CD4-positive, alpha-beta T cell treated with Interleukin-17A for 4 hours (primary cell): ENCODE results near the gene AIMP1.
"Not testable (repeated sequence)": the region's sequence is repeated elsewhere in the genome, so short reads cannot be mapped to it uniquely, and the experiment has no call there.

ENCODE experiments used
- DNase-seq: peaks from one replicate; pipeline ENCODE4 v3.0.0-alpha.2; 2020; ENCODE audit warnings: mixed read lengths

AIMP1 gene

DNA sequence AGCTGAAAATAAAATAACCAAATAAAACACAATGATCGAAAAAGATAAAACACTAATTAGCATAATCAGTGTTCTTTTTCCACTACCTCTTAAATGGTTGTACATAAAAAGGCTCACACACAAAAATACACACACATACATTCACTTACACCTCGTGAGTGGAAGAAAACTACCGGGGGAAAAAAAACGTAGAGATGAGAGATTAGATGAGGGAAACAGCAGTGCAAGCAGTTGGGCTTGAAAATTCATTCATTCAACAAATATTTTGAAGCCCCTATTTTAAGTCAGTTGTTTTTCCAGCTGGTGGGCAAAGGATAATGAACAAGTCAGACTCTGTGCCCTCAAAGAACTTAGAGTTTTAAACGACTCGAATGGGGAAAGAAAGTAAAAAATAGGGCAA lies 1.4 kb upstream of the AIMP1 start:
- no peak for DNase-seq

GRCh38 chr4:106315476-106315967 lies 828 bp upstream of the AIMP1 start:
- DNase-seq: peak; percentile 38

DNA sequence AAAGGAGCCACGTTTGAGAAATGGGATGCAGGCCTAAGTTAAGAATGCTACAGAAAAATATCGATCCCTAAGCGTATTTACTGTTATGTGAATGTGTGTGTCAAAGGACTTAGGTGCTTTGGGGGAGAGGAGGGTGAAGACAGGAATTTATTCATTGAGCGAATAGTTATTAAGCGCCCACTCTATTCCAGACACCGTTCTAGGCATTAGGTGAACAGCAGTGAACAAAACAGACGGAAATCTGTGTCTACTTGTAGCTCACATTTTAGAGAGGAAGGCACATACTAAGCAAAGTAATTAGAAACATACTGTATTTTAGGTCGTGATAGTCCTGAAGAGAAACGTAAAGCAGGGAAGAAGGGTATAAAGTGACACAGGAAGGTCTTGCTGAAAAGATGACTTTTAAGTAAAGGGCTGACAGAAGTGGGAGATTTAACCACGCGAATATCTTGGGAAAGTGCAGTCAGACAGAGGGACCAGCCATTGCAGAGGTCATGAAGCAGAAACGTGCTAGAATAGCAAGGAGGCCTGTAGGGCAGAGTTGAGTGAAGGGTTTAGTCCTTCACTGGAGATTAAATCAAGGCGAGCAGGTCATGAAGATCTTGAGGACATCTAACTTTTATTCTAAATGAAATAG lies 541 bp downstream of the AIMP1 start:
- no peak for DNase-seq

DNA sequence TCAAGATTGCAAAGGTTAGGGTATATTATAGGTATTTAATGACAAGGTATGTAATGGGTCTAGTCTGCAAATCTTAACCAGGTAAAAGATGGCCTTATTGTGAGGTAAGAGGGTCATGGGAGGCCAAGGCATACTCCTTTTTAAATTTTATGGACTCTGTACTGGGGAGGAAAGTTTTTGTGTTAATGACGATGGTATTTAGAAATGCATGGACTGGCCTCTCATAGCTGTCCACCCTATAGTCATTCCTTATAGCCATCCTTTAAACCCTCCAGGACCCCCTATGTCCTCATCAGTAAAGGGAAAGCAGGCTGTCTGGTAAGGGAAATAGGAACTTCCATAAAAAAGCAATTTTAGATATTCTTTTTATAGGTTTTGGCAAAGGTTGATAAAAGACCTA lies 1.5 kb downstream of the AIMP1 start:
- no peak for DNase-seq

DNA sequence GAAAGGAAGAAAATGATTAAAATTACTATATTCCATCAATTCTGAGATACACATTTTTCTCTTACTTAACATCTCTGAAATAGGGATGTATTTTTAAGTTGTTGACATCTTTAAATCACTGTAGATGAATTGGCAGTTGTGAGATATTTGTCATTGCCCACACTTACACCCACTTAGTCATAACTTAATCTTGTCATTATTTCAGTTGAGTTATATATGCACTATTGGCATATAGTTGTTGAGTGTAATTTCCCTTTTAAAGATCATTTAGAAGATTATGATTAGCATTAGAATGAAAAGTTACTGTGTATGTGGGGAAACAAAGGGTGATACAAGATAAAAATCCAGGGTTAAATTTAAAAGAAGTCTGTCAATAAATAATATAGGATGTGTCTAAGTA lies 2.2 kb downstream of the AIMP1 start:
- no peak for DNase-seq

DNA sequence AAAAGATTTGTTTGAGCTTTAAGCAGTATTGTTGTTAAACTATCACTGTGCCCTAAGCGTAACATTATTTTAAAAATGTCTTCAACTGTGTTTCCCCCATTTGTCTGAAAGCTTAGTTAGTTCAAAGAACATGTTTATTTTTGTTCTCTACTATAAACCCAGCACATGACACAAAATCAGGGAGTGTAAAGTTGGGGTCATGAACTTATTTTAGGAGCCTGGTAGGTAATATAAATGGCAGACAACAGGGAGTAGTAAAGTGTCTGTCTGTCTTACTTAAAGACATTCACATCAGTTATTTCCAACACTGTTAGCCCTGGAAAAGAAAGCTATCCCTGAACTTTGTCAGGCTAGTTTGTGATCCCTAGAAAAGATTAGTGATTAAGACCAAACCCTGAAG lies 3.9 kb downstream of the AIMP1 start:
- no peak for DNase-seq

DNA sequence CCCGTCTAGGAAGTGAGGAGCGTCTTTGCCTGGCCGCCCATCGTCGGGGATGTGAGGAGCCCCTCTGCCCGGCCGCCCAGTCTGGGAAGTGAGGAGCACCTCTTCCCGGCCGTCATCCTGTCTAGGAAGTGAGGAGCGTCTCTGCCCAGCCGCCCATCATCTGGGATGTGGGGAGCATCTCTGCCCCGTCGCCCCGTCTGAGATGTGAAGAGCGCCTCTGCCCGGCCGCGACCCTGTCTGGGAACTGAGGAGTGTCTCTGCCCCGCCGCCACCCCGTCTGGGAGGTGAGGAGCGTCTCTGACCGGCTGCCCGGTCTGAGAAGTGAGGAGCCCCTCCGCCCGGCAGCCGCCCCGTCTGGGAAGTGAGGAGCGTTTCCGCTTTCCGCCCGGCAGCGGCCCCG lies 4.8 kb downstream of the AIMP1 start:
- not testable (repeated sequence) for DNase-seq

DNA sequence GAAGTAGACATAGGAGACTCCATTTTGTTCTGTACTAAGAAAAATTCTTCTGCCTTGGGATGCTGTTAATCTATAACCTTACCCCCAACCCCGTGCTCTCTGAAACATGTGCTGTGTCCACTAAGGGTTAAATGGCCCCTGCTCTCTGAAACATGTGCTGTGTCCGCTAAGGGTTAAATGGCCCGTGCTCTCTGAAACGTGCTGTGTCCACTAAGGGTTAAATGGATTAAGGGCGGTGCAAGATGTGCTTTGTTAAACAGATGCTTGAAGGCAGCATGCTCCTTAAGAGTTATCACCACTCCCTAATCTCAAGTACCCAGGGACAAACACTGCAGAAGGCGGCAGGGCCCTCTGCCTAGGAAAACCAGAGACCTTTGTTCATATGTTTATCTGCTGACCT lies 5.5 kb downstream of the AIMP1 start:
- not testable (repeated sequence) for DNase-seq

- no peak for DNase-seq
Observed at GRCh38 chr4:106323119-106323518, 6.8 kb downstream of the AIMP1 start.

DNA sequence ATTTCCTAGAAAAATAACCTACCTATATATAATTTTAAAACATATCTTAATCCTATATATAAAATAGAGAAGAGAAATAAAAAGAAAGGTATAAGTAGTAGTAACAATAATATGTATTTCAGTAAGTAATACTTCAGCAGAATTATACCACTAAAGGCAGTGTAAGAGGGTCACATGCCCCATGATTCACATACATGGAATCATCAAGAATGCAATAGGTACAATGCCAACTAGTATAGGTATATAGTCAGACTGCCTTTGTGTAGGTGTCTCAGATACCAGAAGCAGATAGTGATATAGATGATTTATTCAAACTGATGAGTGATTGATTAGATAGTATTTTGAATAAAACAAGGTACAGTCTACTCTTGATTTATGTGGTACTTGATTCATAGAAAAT lies 9.4 kb downstream of the AIMP1 start:
- DNase-seq: no peak

DNA sequence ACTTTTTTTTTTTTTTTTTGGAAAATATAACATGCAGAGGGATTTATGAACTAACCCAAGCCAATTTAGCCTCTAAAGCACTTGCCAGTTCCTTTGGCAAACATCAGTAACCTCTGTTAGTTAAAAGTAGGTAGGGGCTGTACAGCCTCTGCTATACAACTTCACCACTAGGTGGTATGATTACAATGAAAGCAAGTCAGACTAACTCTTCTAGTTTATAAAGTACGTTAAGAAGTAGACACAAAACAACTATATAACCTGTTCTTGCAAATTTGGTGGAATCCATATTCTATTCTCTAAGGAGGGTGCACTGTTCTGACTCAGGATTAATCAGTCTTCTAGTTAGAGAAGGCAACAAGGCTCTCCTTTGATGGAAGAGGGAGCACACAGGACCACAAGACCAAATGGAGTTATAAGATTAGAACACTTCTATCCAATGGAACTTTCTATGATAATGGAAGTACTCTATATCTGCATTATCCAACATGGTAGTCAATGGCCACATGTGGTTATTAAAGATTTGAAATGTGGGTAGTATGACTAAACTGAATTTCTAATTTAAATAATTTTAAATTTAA lies 12.8 kb downstream of the AIMP1 start:
- no peak for DNase-seq

GRCh38 chr4:106333186-106333585 lies 16.8 kb downstream of the AIMP1 start:
- no peak for DNase-seq

- DNase-seq: no peak
Observed at GRCh38 chr4:106334741-106335470, 18.6 kb downstream of the AIMP1 start.

GRCh38 chr4:106336618-106337017 lies 20.3 kb downstream of the AIMP1 start:
- no peak for DNase-seq

- DNase-seq: no peak
Observed at GRCh38 chr4:106337916-106338315, 21.6 kb downstream of the AIMP1 start.

DNA sequence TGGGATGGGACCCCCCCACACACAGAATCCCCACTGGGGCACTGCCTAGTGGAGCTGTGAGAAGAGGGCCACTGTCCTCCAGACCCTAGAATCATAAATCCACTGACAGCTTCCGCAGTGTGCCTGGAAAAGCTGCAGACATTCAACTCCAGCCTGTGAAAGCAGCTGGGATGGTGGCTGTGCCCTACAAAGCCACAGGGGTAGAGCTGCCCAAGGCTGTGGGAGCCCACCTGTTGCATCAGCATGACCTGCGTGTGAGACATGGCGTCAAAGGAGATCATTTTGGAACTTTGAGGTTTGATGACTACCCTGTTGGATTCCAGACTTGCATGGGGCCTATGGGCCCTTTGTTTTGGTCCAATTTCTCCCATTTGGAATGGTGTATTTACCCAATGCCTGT lies 22.3 kb downstream of the AIMP1 start:
- DNase-seq: no peak

GRCh38 chr4:106339431-106339830 lies 23.1 kb downstream of the AIMP1 start:
- DNase-seq: no peak

GRCh38 chr4:106340774-106341173 lies 24.4 kb downstream of the AIMP1 start:
- DNase-seq: no peak

DNA sequence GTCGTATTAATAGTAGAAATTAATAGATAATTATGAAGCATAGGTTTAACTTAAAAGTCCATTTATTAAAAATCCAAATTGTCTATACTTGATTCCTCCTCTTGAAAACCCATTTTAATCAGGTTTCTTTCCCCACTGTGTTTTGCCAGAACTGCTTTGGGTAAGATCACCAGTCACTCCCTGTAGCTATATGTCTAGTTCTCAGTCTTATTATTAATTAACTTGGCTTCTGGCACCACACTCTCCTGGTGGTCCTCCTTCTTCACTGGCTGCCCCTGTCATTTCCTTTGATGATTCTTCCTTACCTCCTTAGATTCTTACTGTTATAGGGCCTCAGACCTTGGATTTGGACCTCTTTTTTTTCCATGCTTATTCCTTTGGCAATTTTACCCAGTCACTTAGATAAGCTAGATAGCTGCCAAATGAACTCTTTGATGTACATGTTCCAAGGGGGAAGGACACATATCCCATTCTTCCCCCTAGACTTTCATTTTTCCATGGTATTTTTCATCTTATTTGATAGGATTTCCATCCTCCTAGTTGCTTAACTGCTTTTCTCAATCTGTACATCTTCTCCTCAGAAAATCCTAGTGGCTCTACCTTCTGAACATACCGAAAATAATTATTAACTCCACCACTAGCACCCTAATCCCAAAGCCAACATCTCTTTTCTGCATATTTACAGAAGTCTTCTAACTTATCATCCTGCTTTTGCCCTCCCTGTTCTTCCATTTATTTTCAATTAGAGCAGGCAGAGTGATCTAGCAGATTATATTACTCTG lies 27.7 kb downstream of the AIMP1 start:
- no peak for DNase-seq

DNA sequence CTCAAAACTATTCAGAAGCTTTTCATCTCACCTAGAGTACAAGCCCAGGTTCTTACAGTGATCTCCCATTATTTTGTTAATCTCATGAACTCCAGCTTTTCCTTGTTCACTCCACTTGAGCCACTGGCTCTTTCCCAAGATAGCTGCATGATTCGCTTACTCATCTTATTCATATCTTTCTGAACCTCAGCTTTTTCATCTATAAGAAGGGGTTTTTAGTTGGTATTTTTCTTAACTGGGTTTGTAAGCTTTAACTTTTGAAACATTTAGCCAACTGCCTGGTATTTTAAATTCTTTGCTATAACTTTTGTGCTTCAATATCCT lies 28.3 kb downstream of the AIMP1 start:
- no peak for DNase-seq

DNA sequence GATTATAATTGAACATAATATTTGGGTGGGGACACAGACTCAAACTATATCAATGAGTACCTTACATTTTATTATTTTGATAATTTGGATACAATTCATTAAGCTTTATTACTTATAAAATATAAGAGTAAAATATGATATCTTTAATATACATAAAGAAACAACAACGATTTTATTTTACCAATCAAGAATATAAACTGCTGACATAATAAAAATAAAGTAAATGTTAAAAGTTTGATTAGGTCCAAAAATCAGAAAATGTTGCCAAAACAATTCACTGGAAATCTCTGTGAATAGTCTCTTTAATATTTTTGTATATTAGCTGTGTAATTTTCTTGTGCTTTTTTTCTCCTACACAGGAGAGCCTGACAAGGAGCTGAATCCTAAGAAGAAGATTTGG lies 30.8 kb downstream of the AIMP1 start:
- DNase-seq: no peak

GRCh38 chr4:106351016-106351415 lies 34.7 kb downstream of the AIMP1 start:
- DNase-seq: no peak

- no peak for DNase-seq
Observed at GRCh38 chr4:106353786-106354185, 37.4 kb downstream of the AIMP1 start.

DNA sequence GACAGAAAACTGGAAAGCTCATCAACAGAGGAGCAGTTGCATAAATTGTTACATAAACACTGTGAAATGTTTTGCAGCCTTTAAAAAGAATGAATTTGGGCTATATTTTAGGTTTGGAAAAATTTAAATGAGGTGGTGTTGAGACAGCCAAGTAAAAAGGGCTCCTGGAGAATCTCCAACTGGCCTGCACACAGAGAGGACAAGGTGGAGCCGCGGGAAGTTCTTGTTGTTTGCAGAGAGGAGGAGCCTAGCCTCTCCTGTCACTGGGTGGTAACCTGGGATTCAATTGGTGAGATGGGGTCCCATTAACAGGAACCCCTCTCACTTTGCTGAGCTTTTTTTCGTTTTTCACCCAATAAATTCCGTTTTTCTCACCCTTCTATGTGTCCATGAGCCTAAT lies 38.8 kb downstream of the AIMP1 start:
- DNase-seq: no peak
